Activated CD8-positive, alpha-beta memory T cell treated with anti-CD3 and anti-CD28 coated beads, Interleukin-2, amount 50 U/mL, for 24 hours (primary cell): ENCODE data around the gene PPRC1.

ENCODE experiments used
- DNase-seq: peaks from one replicate; pipeline ENCODE4 v3.0.0-alpha.2; 2020; ENCODE audit errors: extremely low read depth

The PPRC1 gene

GRCh38 chr10:102132563-102133372 lies at the start of gene PPRC1:
PPRC1 (plus strand) TSS chr10:102133040; CDS start chr10:102133069, 29 bp downstream.
- peak; percentile 92 for DNase-seq

- DNase-seq: no peak
Observed at GRCh38 chr10:102083541-102083940, 49.3 kb upstream of the PPRC1 start.

- DNase-seq: no peak
Observed at GRCh38 chr10:102085336-102085735, 47.5 kb upstream of the PPRC1 start.

GRCh38 chr10:102086196-102086595 lies 46.6 kb upstream of the PPRC1 start:
- no peak for DNase-seq

- no peak for DNase-seq
Observed at GRCh38 chr10:102090772-102091171, 42.1 kb upstream of the PPRC1 start.

- no peak for DNase-seq
Observed at GRCh38 chr10:102096449-102096848, 36.4 kb upstream of the PPRC1 start.

GRCh38 chr10:102101152-102101551 lies 31.7 kb upstream of the PPRC1 start:
- DNase-seq: no peak

GRCh38 chr10:102102421-102102820 lies 30.4 kb upstream of the PPRC1 start:
- DNase-seq: no peak

GRCh38 chr10:102106998-102107397 lies 25.8 kb upstream of the PPRC1 start:
- DNase-seq: no peak

GRCh38 chr10:102109166-102110116 lies 23.4 kb upstream of the PPRC1 start:
- DNase-seq: no peak

- DNase-seq: no peak
Observed at GRCh38 chr10:102111276-102111675, 21.6 kb upstream of the PPRC1 start.

GRCh38 chr10:102112210-102112817 lies 20.5 kb upstream of the PPRC1 start:
- no peak for DNase-seq

GRCh38 chr10:102113261-102113955 lies 19.4 kb upstream of the PPRC1 start:
- DNase-seq: no peak

- DNase-seq: no peak
Observed at GRCh38 chr10:102113956-102114857, 18.6 kb upstream of the PPRC1 start.

- no peak for DNase-seq
Observed at GRCh38 chr10:102114861-102115618, 17.8 kb upstream of the PPRC1 start.

GRCh38 chr10:102115775-102116174 lies 17.1 kb upstream of the PPRC1 start:
- DNase-seq: no peak

GRCh38 chr10:102116656-102117055 lies 16.2 kb upstream of the PPRC1 start:
- DNase-seq: no peak

GRCh38 chr10:102117391-102118159 lies 15.3 kb upstream of the PPRC1 start:
- no peak for DNase-seq

- DNase-seq: no peak
Observed at GRCh38 chr10:102118867-102119266, 14.0 kb upstream of the PPRC1 start.
